ENCODE results near the gene IFI27.

IFI27 gene

DNA sequence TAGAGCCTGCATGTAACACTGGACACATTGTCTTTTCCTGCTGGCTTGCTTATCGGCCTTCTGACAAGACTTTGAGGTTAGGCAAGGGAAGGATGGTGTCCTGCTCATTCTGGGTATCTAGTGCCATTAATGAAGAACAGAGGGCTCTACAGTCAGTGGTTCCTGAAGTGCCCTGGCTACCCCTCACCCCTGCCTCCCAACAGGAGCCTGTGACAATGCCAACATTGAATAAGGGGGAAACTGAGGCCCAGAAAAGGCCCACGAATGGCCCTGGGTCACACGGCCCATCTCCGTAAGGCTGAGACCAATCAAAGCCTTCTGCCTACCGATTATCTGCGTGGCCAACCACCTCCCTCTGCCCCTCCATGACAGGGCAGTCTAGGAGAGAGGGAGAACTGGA is 16.8 kb downstream of the IFI27 start:
- ATAC-seq, result no peak
- H3K4me1 Mint-ChIP-seq, result peaks cover 23% of the 10 kb centered on the region
- peaks cover 7% of the 10 kb centered on the region for H3K36me3 Mint-ChIP-seq
- H3K27ac Mint-ChIP-seq, result no peak overlapping the region
- H3K9me3 Mint-ChIP-seq, result no peaks in the 10 kb centered on the region
- H3K27me3 Mint-ChIP-seq, result no peaks in the 10 kb centered on the region
- H3K4me3 Mint-ChIP-seq, result no peak overlapping the region

- no peak for ATAC-seq
- Mint-ChIP-seq H3K9me3 (no peaks in the 10 kb centered on the region), H3K27me3 (peaks cover 2% of the 10 kb centered on the region), H3K36me3 (peaks cover 7% of the 10 kb centered on the region), H3K27ac (peak overlapping the region; percentile 87), H3K4me3 (peak overlapping the region; percentile 92), H3K4me1 (peaks cover 23% of the 10 kb centered on the region)
Measured at GRCh38 chr14:94128216-94128839, 17.8 kb downstream of the IFI27 start.

GRCh38 chr14:94129111-94129757 is 18.7 kb downstream of the IFI27 start, which contains the start of gene IFI27L2:
Gene IFI27L2 (minus strand): TSS chr14:94129604. CDS start chr14:94129564, 40 bp downstream.
- H3K27me3 Mint-ChIP-seq, result peaks cover 10% of the 10 kb centered on the region
- ATAC-seq, result peak; percentile 96
- peak within 1 kb of the TSS; percentile 87 for H3K27ac Mint-ChIP-seq
- peaks cover 23% of the 10 kb centered on the region for H3K4me1 Mint-ChIP-seq
- H3K4me3 Mint-ChIP-seq, result peak within 1 kb of the TSS; percentile 92
- H3K36me3 Mint-ChIP-seq, result peaks cover 7% of the 10 kb centered on the region
- H3K9me3 Mint-ChIP-seq, result no peaks in the 10 kb centered on the region

- Mint-ChIP-seq H3K4me1 (peaks cover 23% of the 10 kb centered on the region), H3K36me3 (peaks cover 7% of the 10 kb centered on the region), H3K9me3 (no peaks in the 10 kb centered on the region), H3K4me3 (peak overlapping the region; percentile 92), H3K27me3 (peaks cover 10% of the 10 kb centered on the region), H3K27ac (peak overlapping the region; percentile 87)
- no peak for ATAC-seq
Measured at GRCh38 chr14:94129758-94130414, 19.4 kb downstream of the IFI27 start.

DNA sequence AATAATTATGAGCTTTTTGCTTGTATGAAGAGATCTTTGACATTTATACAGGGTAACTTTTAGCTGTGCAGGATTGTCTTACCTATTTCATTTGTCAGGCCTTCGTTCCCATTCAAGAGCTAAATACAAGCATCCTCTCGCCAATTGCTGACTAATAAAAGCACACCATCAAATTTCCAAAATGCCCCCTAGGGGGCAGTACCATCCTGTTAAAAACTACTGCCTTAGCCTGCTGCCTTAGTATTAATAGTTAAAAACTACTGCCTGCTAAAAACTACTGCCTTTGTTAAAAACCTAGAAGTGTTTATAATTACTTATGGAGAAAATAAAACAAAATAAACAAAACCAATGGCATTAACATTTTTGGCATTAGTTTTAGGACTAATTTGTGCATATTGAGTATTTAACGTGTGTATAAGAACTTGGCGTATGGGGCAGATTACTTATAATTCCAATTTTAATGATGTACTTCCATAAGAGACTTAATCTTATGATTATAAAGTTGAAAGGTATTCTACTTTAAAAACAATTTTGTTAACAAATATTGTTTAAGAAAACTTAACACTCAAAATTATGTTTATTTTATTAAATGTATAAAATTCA is 21.9 kb downstream of the IFI27 start:
- H3K4me1 Mint-ChIP-seq, result peaks cover 23% of the 10 kb centered on the region
- no peak overlapping the region for H3K4me3 Mint-ChIP-seq
- H3K9me3 Mint-ChIP-seq, result peaks cover 3% of the 10 kb centered on the region
- peaks cover 2% of the 10 kb centered on the region for H3K36me3 Mint-ChIP-seq
- no peak for ATAC-seq
- H3K27ac Mint-ChIP-seq, result no peak overlapping the region
- H3K27me3 Mint-ChIP-seq, result peaks cover 10% of the 10 kb centered on the region

DNA sequence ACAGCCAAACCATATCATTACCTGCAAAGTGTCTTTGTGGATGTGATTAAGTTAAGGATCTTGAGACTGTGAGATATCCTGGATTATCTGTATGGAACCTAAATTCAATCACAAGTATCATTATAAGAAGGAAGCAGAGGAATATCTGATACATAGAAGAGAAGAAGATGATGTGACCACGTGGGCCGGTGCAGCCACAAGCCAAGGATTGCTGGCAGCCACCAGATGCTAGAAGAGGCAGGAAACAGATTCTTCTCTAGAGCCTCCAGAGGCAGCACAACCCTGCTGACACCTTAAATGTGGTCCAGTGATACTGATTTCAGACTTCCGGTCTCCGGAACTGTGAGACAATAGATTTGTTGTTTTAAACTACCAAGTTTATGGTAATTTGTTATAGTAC is 24.9 kb downstream of the IFI27 start:
- peaks cover under 1% of the 10 kb centered on the region for H3K4me1 Mint-ChIP-seq
- ATAC-seq, result no peak
- H3K36me3 Mint-ChIP-seq, result no peaks in the 10 kb centered on the region
- peaks cover 18% of the 10 kb centered on the region for H3K27me3 Mint-ChIP-seq
- no peak overlapping the region for H3K27ac Mint-ChIP-seq
- peaks cover 3% of the 10 kb centered on the region for H3K9me3 Mint-ChIP-seq
- H3K4me3 Mint-ChIP-seq, result no peak overlapping the region

DNA sequence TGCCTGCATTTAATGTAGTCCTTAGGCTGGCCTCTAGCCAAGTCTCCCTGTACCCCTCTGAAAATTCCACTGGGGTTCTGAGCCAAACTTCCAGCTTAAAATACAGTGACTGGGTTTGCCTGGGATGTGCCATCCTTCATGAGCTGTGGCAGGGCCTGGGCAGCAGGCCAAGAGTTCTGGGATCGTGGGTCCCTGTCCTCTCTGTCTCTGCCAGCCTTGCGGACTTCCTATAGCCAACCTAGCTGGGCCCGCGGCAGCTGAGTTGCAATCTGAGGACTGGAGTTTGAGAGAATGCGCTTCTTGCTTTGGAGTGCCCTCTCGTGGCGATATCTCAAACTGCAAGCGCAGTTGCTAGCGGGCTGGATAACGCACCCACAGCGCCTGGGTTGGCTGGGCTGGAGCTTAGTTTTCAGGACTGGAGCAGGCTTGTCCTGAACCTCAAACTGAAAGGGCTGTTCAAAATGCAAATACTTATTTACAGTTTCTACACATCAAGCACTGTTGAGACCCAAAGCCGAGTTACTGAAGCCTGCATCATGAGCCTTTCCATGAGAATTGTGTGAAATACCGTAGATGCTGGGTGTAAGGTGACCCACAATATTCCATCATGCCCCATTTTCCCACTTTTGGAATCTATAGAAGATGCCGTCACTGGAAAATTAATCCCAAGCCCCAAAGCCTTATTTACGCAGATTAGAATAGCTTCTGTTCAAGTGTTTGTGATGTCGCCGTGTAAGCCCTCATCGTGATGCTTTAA is 26.2 kb downstream of the IFI27 start:
- Mint-ChIP-seq H3K27ac (no peak overlapping the region), H3K36me3 (no peaks in the 10 kb centered on the region), H3K4me3 (no peak overlapping the region), H3K4me1 (no peaks in the 10 kb centered on the region), H3K27me3 (peaks cover 18% of the 10 kb centered on the region), H3K9me3 (peaks cover 3% of the 10 kb centered on the region)
- ATAC-seq, result peak; percentile 89

GRCh38 chr14:94138251-94138650 is 27.7 kb downstream of the IFI27 start:
- H3K27me3 Mint-ChIP-seq, result peaks cover 17% of the 10 kb centered on the region
- H3K9me3 Mint-ChIP-seq, result peaks cover 3% of the 10 kb centered on the region
- H3K4me1 Mint-ChIP-seq, result no peaks in the 10 kb centered on the region

GRCh38 chr14:94139006-94139405 is 28.5 kb downstream of the IFI27 start:
- ATAC-seq, result no peak
- peaks cover 9% of the 10 kb centered on the region for H3K27me3 Mint-ChIP-seq
- H3K27ac Mint-ChIP-seq, result no peak overlapping the region
- no peaks in the 10 kb centered on the region for H3K36me3 Mint-ChIP-seq
- H3K4me1 Mint-ChIP-seq, result no peaks in the 10 kb centered on the region
- no peak overlapping the region for H3K4me3 Mint-ChIP-seq
- peaks cover 3% of the 10 kb centered on the region for H3K9me3 Mint-ChIP-seq

More at GRCh38 chr14:94138251-94138650, 27.7 kb downstream of the IFI27 start:
- no peak overlapping the region for H3K4me3 Mint-ChIP-seq
- no peak overlapping the region for H3K27ac Mint-ChIP-seq
- ATAC-seq, result no peak
- no peaks in the 10 kb centered on the region for H3K36me3 Mint-ChIP-seq

DNA sequence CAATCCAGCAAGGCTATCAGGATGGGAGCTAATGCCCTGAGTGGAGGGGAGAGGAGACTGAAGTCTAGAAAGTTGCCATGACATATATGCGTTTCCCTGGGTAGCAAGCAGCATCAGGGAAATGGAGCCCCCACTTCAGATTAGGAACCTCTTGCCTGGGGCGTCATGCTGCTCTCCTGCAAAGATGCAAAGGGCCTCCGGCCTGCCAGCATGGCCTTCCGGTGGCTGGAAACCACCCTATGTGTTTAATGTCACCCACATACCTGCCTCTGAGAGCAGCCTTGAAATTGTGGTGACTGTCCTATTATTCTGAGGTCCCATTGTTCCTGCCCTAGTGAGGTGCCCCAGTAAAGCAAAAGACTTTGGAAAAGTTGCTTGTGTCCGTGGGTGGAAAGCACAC is 28.9 kb downstream of the IFI27 start:
- Mint-ChIP-seq H3K4me1 (no peaks in the 10 kb centered on the region), H3K9me3 (peaks cover 3% of the 10 kb centered on the region), H3K27ac (no peak overlapping the region), H3K27me3 (peaks cover 8% of the 10 kb centered on the region), H3K4me3 (no peak overlapping the region), H3K36me3 (no peaks in the 10 kb centered on the region)
- no peak for ATAC-seq

DNA sequence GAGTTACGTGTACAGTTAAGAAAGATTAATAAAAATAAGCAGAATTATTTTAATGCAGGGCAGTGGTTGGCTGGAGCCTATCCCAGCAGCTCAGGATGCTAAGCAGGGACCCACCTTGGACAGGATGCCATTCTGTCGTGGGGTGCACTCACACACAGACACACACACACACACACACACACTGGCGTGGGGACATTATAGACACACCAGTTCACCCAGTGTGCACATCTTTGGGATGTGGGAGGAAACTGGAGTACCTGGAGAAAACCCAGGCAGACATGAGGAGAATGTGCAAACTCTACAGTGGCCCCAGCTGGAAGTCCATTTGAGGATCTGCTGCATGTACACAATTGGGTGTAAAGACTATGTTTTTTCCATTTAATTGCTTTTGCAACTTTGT is 31.7 kb downstream of the IFI27 start:
- Mint-ChIP-seq H3K9me3 (no peaks in the 10 kb centered on the region), H3K27me3 (peaks cover 8% of the 10 kb centered on the region), H3K4me1 (peaks cover 6% of the 10 kb centered on the region), H3K27ac (no peak overlapping the region), H3K4me3 (no peak overlapping the region), H3K36me3 (no peaks in the 10 kb centered on the region)
- no peak for ATAC-seq

GRCh38 chr14:94142836-94143235 is 32.3 kb downstream of the IFI27 start:
- Mint-ChIP-seq H3K9me3 (no peaks in the 10 kb centered on the region), H3K36me3 (no peaks in the 10 kb centered on the region), H3K4me1 (peaks cover 6% of the 10 kb centered on the region), H3K27me3 (peaks cover 8% of the 10 kb centered on the region), H3K4me3 (no peak overlapping the region), H3K27ac (no peak overlapping the region)
- ATAC-seq, result no peak

- no peak overlapping the region for H3K27ac Mint-ChIP-seq
- no peaks in the 10 kb centered on the region for H3K9me3 Mint-ChIP-seq
- no peak for ATAC-seq
- peaks cover 6% of the 10 kb centered on the region for H3K4me1 Mint-ChIP-seq
- H3K36me3 Mint-ChIP-seq, result no peaks in the 10 kb centered on the region
- H3K4me3 Mint-ChIP-seq, result no peak overlapping the region
- peaks cover 9% of the 10 kb centered on the region for H3K27me3 Mint-ChIP-seq
Measured at GRCh38 chr14:94143239-94143638, 32.7 kb downstream of the IFI27 start.

- no peaks in the 10 kb centered on the region for H3K36me3 Mint-ChIP-seq
- no peak for ATAC-seq
- H3K27me3 Mint-ChIP-seq, result peaks cover 10% of the 10 kb centered on the region
- H3K4me1 Mint-ChIP-seq, result peaks cover 6% of the 10 kb centered on the region
- no peak overlapping the region for H3K4me3 Mint-ChIP-seq
- H3K9me3 Mint-ChIP-seq, result no peaks in the 10 kb centered on the region
- H3K27ac Mint-ChIP-seq, result no peak overlapping the region
Measured at GRCh38 chr14:94143711-94144110, 33.2 kb downstream of the IFI27 start.

DNA sequence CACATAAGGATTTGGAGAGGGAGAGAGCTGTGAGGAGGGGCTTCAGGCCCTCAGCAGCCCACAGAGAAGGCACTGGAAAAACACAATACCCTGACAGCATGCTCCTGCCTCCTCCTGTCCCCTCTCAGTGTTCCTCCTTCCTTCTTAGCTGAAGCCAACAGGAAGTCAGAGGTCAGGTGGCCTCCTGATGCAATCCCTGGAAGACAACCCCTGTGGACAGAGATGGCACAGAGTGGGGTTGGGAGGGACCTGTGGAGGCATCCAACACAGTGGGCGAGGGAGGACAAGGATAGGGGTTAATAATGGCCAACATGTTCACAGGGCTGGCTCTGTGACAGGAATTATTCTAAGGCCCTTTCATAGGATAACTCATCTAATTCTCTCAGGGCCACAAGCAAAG is 34.2 kb downstream of the IFI27 start:
- H3K4me1 Mint-ChIP-seq, result peaks cover 6% of the 10 kb centered on the region
- no peak for ATAC-seq
- H3K9me3 Mint-ChIP-seq, result no peaks in the 10 kb centered on the region
- H3K27me3 Mint-ChIP-seq, result peaks cover 16% of the 10 kb centered on the region
- H3K4me3 Mint-ChIP-seq, result no peak overlapping the region
- H3K36me3 Mint-ChIP-seq, result no peaks in the 10 kb centered on the region
- H3K27ac Mint-ChIP-seq, result no peak overlapping the region

Measured in stimulated activated memory B cell treated with anti-CD40 and anti-IgM and Interleukin-4, amounts not matched to agents 10 μg/mL and 1 μg/mL and 100 μg/mL, for 72 hours (primary cell).